Upper lobe of left lung (tissue), 4 donors: ENCODE data around the gene VN1R5.

Experiments used
- CTCF ChIP-seq, 6 experiments: fragments of 450-650 bp in 4 of 6; fragments of 200-600 bp in 2 of 6; sonication (generic) in 2 of 6; IDR thresholded peaks; one replicate each; pipeline ENCODE4 v1.5.1; 2016 to 2019; ENCODE audit warnings: antibody characterized with exemption in 6 of 6
- EP300 ChIP-seq, 4 donors: sonication (generic); formaldehyde crosslinking; IDR thresholded peaks; one replicate each; pipeline ENCODE4 v1.5.1; 2017; ENCODE audit warnings: antibody characterized with exemption in 4 of 4, control low read depth in 2 of 4
- POLR2A ChIP-seq, 4 donors: fragments of 450-650 bp; IDR thresholded peaks; one replicate each; pipeline ENCODE4 v1.5.1; 2016 to 2017; ENCODE audit warnings: antibody characterized with exemption in 4 of 4, mild to moderate bottlenecking in 2 of 4

GRCh38 chr1:247270003-247270402 lies 14.1 kb downstream of the VN1R5 start:
- no peak for TF ChIP-seq CTCF (IDR thresholded peaks at IDR 0.05)
- TF ChIP-seq POLR2A (IDR thresholded peaks at IDR 0.05) = no peak
- TF ChIP-seq EP300 (IDR thresholded peaks at IDR 0.05) = no peak
